ENCODE results near the gene DDTL. TPM values are rescaled to one million over a fixed set of nuclear protein-coding genes. Genes with fewer than 3 reads are reported as not detected.
"Not testable (repeated sequence)": the region's sequence is repeated elsewhere in the genome, so short reads cannot be mapped to it uniquely, and the experiment has no call there.

The DDTL gene
- polyA plus RNA-seq, 1 donor, result 3.3 TPM

DNA sequence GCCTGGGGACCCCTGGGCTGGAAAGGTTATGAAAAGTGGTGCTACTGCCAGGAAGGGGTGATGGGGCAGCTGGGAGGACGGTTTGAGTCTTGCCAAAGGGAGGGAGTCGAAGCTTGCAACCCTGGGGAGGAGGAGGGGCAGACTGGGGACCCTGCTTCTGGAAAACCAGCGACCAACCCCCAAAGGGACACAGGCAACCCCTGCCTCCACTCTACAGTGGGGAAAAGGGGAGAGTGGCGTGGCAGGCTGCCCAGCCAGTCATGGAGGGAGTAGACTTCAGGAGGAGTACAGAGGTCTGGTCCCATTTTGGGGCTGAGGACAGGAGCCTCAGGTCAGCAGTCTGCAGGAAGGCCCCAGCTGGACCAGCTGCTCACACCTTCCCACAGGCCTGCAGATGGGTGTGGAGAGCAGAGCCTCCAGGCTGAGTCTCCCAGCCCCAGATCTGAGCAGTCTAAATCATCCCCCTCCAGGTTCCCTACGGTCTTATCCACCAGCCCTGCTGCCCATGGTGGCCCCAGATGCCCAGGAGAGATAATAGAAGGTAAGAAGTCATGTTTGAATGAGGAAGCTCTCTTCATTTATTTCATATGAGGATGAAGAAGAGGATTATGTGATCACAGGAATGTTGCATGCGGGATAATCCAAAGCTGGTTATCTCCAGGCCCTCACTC is 4.3 kb downstream of the DDTL start:
- DNase-seq, result no peak

GRCh38 chr22:23971927-23972326 is 5.2 kb downstream of the DDTL start:
- not testable (repeated sequence) for DNase-seq

GRCh38 chr22:23974345-23974744 is 7.7 kb downstream of the DDTL start, which contains the start of gene DDT:
DDT (minus strand) TSS chr22:23974441; CDS start chr22:23974414, 27 bp downstream.
- DNase-seq, result not testable (repeated sequence)

DNA sequence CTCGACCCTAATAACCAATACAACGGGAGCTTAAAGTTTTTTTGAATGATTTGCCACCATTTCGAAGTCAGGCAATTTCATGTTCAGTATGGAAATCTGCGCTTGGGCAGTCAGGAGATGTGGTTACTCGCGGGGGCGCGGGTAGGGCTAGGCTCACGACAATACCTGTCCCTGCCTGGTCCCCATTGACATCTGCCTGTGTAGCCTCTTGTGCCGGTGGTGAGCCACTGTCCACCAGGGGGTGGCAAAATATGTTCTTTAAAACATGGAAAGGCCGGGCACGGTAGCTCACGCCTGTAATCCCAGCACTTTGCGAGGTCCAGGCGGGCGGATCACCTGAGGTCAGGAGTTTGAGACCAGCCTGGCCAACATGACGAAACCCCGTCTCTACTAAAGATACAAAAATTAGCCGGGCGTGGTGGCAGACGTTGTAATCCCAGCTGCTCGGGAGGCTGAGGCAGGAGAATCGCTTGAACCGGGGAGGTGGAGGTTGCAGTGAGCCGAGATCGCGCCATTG is 8.2 kb downstream of the DDTL start:
- not testable (repeated sequence) for DNase-seq

DNA sequence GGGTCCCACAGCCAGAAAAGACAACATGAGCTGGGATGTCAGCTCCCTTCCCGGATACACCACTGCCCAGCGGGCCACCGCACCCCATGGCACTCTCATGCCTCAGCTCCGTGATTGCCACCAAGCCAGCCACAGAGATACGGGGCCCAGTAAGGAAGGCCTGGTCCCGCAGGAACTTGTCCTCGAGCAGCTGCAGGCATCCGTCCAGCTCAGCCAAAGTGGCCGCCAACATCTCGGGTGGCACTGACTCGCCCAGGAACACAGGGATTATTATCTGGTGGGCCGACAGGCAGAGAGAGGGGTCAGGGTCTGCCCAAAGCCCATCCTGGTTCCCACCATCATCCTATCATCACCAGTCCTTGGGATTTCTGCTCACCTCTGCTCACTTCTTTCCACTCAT is 10.6 kb downstream of the DDTL start:
- DNase-seq, result not testable (repeated sequence)

DNA sequence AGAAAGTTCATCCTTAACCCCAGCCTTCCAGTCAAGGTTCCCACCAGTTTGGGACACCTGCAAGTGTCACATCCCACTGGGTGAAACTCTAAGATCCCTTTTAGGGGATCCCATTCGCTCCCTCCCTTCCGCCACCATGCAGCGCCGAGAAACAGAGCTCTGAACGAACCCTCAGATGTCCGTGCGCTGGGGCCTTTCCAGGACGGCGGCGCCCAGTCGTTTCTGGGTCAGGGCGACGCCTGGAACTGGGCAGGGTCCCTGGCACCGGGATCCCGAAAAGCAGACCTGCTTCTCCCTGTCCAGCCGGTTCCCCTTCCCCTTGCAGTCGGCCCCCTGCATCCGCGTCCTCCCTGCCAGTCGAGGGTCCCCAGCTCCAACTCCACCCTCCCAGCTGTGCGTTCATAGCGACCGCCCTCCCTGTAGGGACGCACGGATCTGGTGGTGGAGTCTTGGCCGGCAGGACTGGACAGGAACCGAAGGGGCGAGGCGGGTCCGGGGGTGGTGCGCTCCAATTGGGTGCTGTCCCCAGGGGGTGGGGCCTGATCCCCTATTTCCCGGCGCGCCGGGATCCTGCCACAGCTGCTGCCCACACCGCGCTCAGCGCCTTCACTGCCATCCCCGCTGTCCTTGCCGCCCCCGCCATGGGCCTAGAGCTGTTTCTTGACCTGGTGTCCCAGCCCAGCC is 13.0 kb downstream of the DDTL start, which contains the start of gene GSTT2:
Gene GSTT2 (plus strand): TSS at position 578 of the 684 bp plus-strand sequence.
- DNase-seq, result not testable (repeated sequence)

DNA sequence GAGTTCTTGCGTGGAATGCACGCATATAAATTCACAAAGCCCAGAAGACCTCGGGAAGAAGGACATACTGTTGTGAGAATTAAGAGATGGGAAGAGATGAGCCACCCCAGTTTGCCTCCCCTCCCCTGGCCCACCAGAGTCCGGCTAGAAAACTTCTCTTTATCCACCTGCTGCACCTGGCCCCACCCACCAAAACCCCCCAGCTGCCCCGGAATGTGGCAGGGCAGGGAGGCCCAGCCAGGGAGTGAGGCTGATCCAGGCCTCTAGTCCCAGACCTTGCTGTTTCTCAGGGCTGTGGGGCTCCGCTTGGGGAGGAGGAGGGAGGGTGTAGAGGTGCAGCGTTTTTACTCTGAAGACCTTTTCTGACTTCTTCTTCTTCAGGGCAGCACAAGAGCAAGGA is 13.9 kb downstream of the DDTL start:
- not testable (repeated sequence) for DNase-seq

DNA sequence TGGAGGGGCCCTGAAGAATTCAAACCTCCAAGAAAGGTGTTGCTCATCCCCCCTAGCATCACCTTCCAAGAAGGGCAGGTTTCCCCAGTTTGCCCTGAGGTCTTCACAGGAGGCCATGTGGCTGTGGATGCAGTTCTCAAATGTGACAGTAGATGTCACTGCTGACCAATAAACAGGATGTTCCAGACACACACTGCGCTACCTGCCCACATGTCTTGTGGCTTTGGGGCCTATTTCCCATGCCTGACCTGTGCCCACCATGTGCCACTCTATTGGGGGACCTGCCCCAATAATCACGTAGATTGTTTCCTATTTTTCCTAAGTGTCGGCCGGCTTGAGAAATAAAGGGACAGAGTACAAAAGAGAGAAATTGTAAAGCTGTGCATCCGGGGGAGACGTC is 17.7 kb downstream of the DDTL start:
- peak; percentile 23 for DNase-seq

DNA sequence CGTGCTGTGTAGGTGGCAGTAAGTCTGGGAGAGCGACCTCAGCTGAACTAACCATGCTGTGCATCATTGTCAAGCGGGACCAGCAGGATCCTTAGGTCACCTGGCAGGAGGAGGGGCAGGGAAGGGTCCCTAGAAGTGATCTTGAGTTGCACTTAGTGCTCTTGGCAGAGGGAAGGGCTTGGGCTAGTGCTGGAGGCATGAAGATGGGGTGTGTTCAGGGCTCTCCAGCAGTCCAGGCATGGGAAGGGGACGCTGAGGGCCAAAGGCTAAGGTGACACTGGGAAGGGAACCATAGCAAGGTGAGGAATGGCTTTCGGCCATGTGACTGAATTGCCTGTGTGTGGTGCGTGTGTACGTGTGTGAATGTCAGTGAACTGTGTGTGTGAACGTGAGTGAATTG is 19.4 kb downstream of the DDTL start:
- DNase-seq, result not testable (repeated sequence)

DNA sequence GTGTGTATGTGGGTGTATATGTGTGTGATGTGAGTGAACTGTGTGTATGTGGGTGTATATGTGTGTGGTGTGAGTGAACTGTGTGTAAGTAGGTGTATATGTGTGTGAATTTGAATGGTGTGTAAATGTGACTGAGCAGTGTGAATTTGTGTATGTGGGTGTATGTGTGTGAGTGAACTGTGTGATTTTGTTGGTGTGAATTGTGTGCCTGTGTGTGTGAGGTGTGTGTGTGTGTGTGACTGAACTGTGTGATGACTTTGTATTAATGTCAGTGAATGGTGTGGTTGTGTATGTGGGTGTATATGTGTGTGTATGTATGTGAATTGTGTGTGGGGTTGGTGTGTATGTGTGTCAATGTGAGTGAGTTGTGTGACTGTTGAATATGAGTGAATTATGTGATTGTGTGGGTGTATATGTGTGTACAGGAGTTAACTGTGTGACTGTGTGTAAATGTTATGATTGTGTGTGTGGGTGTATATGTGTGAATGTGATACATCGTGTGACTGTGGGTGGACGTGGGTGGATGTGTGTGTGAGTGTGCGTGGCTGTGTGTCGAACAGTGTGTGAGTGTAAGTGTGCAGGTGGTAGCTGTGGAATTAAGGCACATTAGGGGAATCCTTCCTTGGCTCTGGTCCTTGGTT is 20.0 kb downstream of the DDTL start:
- not testable (repeated sequence) for DNase-seq

DNA sequence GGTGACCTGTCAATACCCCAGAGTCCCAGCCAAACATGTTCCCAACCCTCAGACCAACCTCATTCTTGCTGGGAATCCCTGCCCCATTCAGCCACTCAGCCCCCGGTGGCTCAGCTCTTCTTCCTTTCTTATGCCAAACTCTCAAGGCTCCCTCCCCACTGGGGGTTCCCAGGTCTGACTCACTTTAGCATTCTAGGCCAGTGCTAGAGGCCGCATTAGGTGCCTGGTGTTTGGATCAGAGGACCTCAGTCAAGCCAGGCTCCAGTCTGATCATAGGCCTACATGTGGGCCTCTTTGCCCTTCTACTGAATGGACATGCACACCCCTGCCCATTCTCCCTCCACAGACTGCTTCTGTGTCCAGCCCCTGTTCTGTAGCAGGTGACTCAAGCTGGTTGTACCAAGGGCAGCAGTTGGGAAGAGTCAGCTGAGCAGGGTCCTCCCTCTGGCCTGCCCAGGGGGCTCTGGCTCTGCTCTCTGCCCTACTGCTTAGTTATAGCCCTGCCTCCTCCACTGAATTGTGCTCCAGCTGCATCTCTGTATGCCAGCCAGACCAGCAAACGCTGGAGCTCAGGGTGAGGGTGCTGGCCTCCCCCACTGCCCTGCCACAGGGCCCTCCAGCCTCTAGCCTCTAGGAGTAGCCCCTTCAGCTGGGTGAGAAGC is 23.0 kb downstream of the DDTL start:
- DNase-seq, result not testable (repeated sequence)

- DNase-seq, result not testable (repeated sequence)
Observed at GRCh38 chr22:23993080-23993479, 26.4 kb downstream of the DDTL start.

DNA sequence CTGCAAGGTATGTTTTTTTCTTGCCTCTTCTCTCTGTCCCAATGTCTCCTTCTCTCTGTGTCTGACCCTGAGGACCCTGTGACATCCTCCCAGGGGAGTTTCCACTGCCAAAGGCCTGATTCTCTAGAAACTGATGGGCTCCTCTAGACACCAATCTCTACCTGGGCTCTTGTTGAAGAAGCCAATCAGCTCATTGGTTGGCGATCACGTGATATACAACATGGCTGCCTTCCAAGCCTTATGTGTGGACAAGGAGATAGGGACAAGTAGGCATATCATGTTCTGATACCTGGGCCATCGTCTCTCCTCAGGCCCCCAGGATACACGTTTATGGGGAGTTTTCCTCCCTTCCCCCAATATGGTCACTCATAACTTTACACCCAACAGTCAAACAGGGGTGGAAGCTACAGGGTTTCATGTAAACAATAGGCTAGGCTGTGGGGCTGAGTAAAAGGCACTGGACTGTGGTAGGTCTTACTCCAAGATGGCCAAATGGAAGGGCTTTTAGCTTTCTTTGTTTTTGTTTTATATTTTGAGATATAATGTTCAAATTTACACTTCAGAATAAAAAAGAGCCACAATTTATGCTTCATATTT is 27.0 kb downstream of the DDTL start:
- not testable (repeated sequence) for DNase-seq

- DNase-seq, result no peak
Observed at GRCh38 chr22:23997092-23997491, 30.4 kb downstream of the DDTL start.

GRCh38 chr22:23999779-24000178 is 33.1 kb downstream of the DDTL start:
- not testable (repeated sequence) for DNase-seq

- DNase-seq, result no peak
Observed at GRCh38 chr22:24001314-24001713, 34.6 kb downstream of the DDTL start.

GRCh38 chr22:24002272-24002671 is 35.6 kb downstream of the DDTL start:
- no peak for DNase-seq

GRCh38 chr22:24002851-24003250 is 36.2 kb downstream of the DDTL start:
- DNase-seq, result no peak

DNA sequence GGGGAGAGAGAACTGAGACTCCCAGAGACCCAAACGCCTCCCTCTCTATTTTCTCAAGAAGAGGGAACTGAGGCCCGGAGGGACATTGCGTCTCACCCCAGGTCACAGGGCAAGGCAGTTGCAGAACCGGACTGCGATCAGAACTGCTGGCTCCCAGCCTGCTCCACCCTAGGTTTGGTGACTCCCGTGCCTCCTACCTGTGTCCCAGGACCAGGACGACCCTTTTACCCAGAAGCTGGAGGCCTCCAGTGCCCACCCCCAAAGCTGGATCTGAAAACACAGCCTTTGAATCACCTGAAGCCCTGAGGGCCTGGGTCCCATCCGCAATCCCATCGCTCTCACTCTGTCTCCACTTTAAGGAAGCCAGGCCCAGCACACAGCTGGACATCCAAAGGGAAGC is 37.2 kb downstream of the DDTL start:
- no peak for DNase-seq

GRCh38 chr22:24005201-24005600 is 38.5 kb downstream of the DDTL start, which contains the start of gene GSTT4:
GSTT4 (minus strand) TSS chr22:24005453; CDS start chr22:24005356, 97 bp downstream.
- DNase-seq, result no peak

- no peak for DNase-seq
Observed at GRCh38 chr22:24006207-24006913, 39.7 kb downstream of the DDTL start.

DNA sequence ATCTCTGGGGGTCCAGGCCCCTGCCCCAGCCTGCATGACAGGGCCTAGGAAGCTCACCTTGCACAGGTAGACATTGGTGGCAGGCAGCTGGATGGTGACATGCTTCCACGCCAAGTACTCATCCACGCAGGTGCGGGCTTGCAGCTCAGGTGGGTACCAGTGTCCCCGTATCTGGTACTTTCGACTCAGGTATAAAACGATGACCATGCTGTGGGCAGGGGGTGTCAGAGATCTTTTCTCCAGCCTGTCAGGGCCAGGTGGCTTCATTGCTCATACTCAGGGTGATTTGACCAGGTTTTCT is 40.2 kb downstream of the DDTL start:
- DNase-seq, result no peak
